Prostate gland (tissue), 2 donors: ENCODE results near the gene VASH2.

Experiments
- POLR2A ChIP-seq: fragments of 450-650 bp; IDR thresholded peaks from one replicate; pipeline ENCODE4 v1.6.1; 2016; ENCODE audit warnings: antibody characterized with exemption, mild to moderate bottlenecking
- TF ChIP-seq, protein P1 (sequence below), 4 experiments: fragments of 200-600 bp in 2 of 4; fragments of 450-650 bp in 2 of 4; sonication (generic) in 2 of 4; IDR thresholded peaks; 1 replicate in 3 of 4; 2 replicates in 1 of 4; pipeline ENCODE4 v1.5.1; 2016 to 2019; ENCODE audit warnings: antibody characterized with exemption in 4 of 4, mild to moderate bottlenecking in 2 of 4, moderate library complexity in 2 of 4

DNA sequence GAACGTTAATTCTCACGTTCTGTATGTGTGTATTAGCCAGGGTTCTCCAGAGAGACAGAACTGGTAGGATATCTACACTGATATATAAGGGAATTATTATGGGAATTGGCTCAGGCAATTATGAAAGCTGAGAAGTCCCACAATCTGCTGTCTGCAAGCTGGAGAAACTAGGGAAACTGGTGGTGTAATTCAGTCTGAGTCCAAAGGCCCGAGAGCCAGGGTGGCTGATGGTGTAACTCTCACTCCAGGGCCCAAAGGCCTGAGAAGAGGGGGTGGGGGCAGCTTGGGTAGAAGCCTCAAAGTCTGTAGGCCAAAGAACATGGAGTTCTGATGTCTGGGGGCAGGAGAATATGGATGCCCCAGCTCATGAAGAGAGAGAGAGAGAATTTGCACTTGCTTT is 13.3 kb upstream of the VASH2 start:
- TF ChIP-seq, protein P1, sequence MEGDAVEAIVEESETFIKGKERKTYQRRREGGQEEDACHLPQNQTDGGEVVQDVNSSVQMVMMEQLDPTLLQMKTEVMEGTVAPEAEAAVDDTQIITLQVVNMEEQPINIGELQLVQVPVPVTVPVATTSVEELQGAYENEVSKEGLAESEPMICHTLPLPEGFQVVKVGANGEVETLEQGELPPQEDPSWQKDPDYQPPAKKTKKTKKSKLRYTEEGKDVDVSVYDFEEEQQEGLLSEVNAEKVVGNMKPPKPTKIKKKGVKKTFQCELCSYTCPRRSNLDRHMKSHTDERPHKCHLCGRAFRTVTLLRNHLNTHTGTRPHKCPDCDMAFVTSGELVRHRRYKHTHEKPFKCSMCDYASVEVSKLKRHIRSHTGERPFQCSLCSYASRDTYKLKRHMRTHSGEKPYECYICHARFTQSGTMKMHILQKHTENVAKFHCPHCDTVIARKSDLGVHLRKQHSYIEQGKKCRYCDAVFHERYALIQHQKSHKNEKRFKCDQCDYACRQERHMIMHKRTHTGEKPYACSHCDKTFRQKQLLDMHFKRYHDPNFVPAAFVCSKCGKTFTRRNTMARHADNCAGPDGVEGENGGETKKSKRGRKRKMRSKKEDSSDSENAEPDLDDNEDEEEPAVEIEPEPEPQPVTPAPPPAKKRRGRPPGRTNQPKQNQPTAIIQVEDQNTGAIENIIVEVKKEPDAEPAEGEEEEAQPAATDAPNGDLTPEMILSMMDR (IDR thresholded peaks at IDR 0.05), result no peak
- no peak for TF ChIP-seq POLR2A
